ENCODE results near the gene TKT.

The TKT gene

GRCh38 chr3:53175613-53176540 lies 79.9 kb downstream of the TKT start:
- no peak for DNase-seq
